Hepatocyte (in vitro differentiated cells): Measurements from ENCODE around the gene AP1S2. TPM values are rescaled to one million over a fixed set of nuclear protein-coding genes. Genes with fewer than 3 reads are reported as not detected.
A peak's percentile ranks its signal among the peaks of the same experiment; 100 is the strongest.

Experiments
- DNase-seq: peaks from one replicate; pipeline ENCODE4 v3.0.0-alpha.2; 2016; ENCODE audit warnings: low spot score
- H2AFZ ChIP-seq: fragments of 200-600 bp; sonication (generic); 2 replicates; pipeline ENCODE4 v1.6.0; 2016; ENCODE audit warnings: antibody characterized with exemption, mild to moderate bottlenecking
- H3K27ac ChIP-seq: fragments of 200-600 bp; sonication (generic); 2 replicates; pipeline ENCODE4 v1.5.1; 2016; ENCODE audit warnings: mild to moderate bottlenecking
- H3K27me3 ChIP-seq: fragments of 200-600 bp; sonication (generic); 2 replicates; pipeline ENCODE4 v1.6.1; 2016
- H3K36me3 ChIP-seq: fragments of 200-600 bp; sonication (generic); replicated peaks from 2 replicates; pipeline ENCODE4 v1.5.1; 2016; ENCODE audit warnings: low read depth; ENCODE audit not compliant: insufficient read depth
- H3K4me1 ChIP-seq: fragments of 200-600 bp; sonication (generic); 2 replicates; pipeline ENCODE4 v1.5.1; 2016; ENCODE audit warnings: mild to moderate bottlenecking, moderate library complexity; ENCODE audit not compliant: insufficient read depth
- H3K4me2 ChIP-seq: fragments of 200-600 bp; sonication (generic); 2 replicates; pipeline ENCODE4 v1.6.0; 2016
- H3K4me3 ChIP-seq: fragments of 200-600 bp; sonication (generic); 2 replicates; pipeline ENCODE4 v1.5.1; 2016; ENCODE audit warnings: mild to moderate bottlenecking
- H3K79me2 ChIP-seq: fragments of 200-600 bp; sonication (generic); 2 replicates; pipeline ENCODE4 v1.6.0; 2017; ENCODE audit warnings: mild to moderate bottlenecking
- H3K9me2 ChIP-seq: fragments of 200-600 bp; sonication (generic); replicated peaks from 2 replicates; pipeline ENCODE4 v1.6.0; 2017; ENCODE audit warnings: mild to moderate bottlenecking; ENCODE audit not compliant: insufficient read depth
- H3K9me3 ChIP-seq: fragments of 200-600 bp; sonication (generic); 2 replicates; pipeline ENCODE4 v1.5.1; 2016; ENCODE audit warnings: low read depth, mild to moderate bottlenecking
- H4K20me1 ChIP-seq: fragments of 200-600 bp; sonication (generic); 2 replicates; pipeline ENCODE4 v1.6.0; 2016; ENCODE audit warnings: mild to moderate bottlenecking; ENCODE audit not compliant: insufficient read depth, poor library complexity, severe bottlenecking
- CTCF ChIP-seq: fragments of 200-600 bp; sonication (generic); IDR thresholded peaks from 2 replicates; pipeline ENCODE4 v1.5.1; 2016; ENCODE audit warnings: antibody characterized with exemption, mild to moderate bottlenecking; ENCODE audit not compliant: poor library complexity
- EZH2 ChIP-seq: fragments of 200-600 bp; sonication (generic); IDR thresholded peaks from 2 replicates; pipeline ENCODE4 v1.6.1; 2016; ENCODE audit warnings: antibody characterized with exemption, mild to moderate bottlenecking, borderline replicate concordance
- EZH2phosphoT487 ChIP-seq: fragments of 200-600 bp; sonication (generic); IDR thresholded peaks from one replicate; pipeline ENCODE4 v1.6.1; 2018; ENCODE audit warnings: antibody characterized with exemption, mild to moderate bottlenecking, low read depth, moderate library complexity; ENCODE audit not compliant: unreplicated experiment, severe bottlenecking
- WGBS: methylation state at CpG from one replicate; pipeline ENCODE4 v1.1.6; 2016; ENCODE audit warnings: low lambda C conversion rate; ENCODE audit errors: missing lambda C conversion rate; 5-methylcytosine and 5-hydroxymethylcytosine counted together
- polyA plus RNA-seq: library from polyadenylated mRNA; unstranded; fragments of >200 nt; fragmentation: Nextera tagmentation; extraction: Ambion mirVana; gene quantifications from 2 replicates; pipeline ENCODE4 v1.2.1, GENCODE V29; 2016
- total RNA-seq: library from RNA; depleted of rRNA; stranded (reverse); fragments of >200 nt; gene quantifications from 2 replicates; pipeline ENCODE4 v1.2.3, GENCODE V29; 2014

The AP1S2 gene
- total and polyA plus RNA-seq, 2 experiments from 2014 or later, result 29.0 to 69.2 TPM

DNA sequence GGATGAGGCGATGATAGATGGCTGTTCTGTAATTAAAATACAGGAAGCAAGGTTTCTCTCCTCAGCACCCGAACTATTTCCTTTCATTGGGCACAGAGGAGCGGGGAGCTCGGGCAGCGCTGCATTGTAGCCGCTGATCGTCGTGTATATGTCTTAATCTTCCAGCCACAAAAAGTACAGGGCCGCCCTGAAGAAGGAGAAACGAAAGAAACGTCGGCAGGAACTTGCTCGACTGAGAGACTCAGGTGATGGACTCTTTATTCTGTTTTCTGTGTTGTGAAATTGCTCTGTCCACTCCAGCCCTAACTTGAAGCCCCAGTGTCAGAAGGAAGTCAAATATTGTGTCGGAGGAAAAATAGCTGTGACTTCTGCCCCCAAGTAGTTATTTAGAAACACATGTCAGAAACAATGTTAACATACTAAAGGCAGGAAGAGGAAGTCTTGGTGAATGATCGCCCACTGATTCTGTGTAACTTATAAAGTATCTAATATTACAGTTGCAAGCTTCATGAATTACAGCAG is 63.8 kb downstream of the AP1S2 start:
- H3K36me3 ChIP-seq, result no peaks in the 10 kb centered on the region

GRCh38 chrX:15789979-15790768 is 64.4 kb downstream of the AP1S2 start, which contains the start of gene ZRSR2:
TSS of gene ZRSR2 (plus strand) at chrX:15790484. CDS start at chrX:15790496, 12 bp downstream.
- Histone ChIP-seq H3K9me3 (no peaks in the 10 kb centered on the region), H2AFZ (peak within 1 kb of the TSS; percentile 80), H3K27me3 (no peaks in the 10 kb centered on the region), H3K4me2 (peak within 1 kb of the TSS; percentile 81), H3K4me1 (no peaks in the 10 kb centered on the region), H3K79me2 (peaks cover 27% of the 10 kb centered on the region), H4K20me1 (no peaks in the 10 kb centered on the region), H3K9me2 (no peaks in the 10 kb centered on the region), H3K4me3 (peak within 1 kb of the TSS; percentile 49), H3K27ac (peak within 1 kb of the TSS; percentile 83), H3K36me3 (no peaks in the 10 kb centered on the region)
- TF ChIP-seq CTCF (no peak), EZH2 (no peak), EZH2phosphoT487 (no peak)
- peak; percentile 94 for DNase-seq
- WGBS, result under 1% methylated on average over 55 of the region's 55 CpGs

More for the DNA sequence above, 63.8 kb downstream of the AP1S2 start:
- no peaks in the 10 kb centered on the region for H3K4me1 ChIP-seq
- DNase-seq, result peak; percentile 4
- peak overlapping the region; percentile 83 for H3K27ac ChIP-seq
- peak overlapping the region; percentile 80 for H2AFZ ChIP-seq
- no peaks in the 10 kb centered on the region for H3K9me3 ChIP-seq
- H3K79me2 ChIP-seq, result peaks cover 33% of the 10 kb centered on the region
- H3K27me3 ChIP-seq, result no peaks in the 10 kb centered on the region
- H3K4me2 ChIP-seq, result peak overlapping the region; percentile 81
- peak; percentile 7 for TF ChIP-seq CTCF
- no peak for TF ChIP-seq EZH2
- H3K9me2 ChIP-seq, result no peaks in the 10 kb centered on the region
- 4% methylated on average over 15 of the region's 15 CpGs for WGBS
- H4K20me1 ChIP-seq, result no peaks in the 10 kb centered on the region
- H3K4me3 ChIP-seq, result peak overlapping the region; percentile 49

- peaks cover 4% of the 10 kb centered on the region for H3K79me2 ChIP-seq
- no peaks in the 10 kb centered on the region for H3K9me3 ChIP-seq
- no peak for DNase-seq
- H3K4me3 ChIP-seq, result no peak overlapping the region
- no peak overlapping the region for H2AFZ ChIP-seq
- no peak for TF ChIP-seq CTCF
- TF ChIP-seq EZH2phosphoT487, result no peak
- no peak for TF ChIP-seq EZH2
- H3K9me2 ChIP-seq, result no peaks in the 10 kb centered on the region
- H4K20me1 ChIP-seq, result no peaks in the 10 kb centered on the region
- WGBS, result 81% methylated on average over 3 of the region's 3 CpGs
- no peaks in the 10 kb centered on the region for H3K36me3 ChIP-seq
- no peaks in the 10 kb centered on the region for H3K27me3 ChIP-seq
- H3K4me1 ChIP-seq, result no peaks in the 10 kb centered on the region
- no peak overlapping the region for H3K27ac ChIP-seq
- no peak overlapping the region for H3K4me2 ChIP-seq
Measured at GRCh38 chrX:15786915-15787314, 67.7 kb downstream of the AP1S2 start.
